Adrenal gland (tissue), 12 donors: Measurements from ENCODE around the gene FOXRED1. TPM values are rescaled to one million over a fixed set of nuclear protein-coding genes. Genes with fewer than 3 reads are reported as not detected.
"Not testable (repeated sequence)": the region's sequence is repeated elsewhere in the genome, so short reads cannot be mapped to it uniquely, and the experiment has no call there.

Experiments
- DNase-seq, 7 donors: peaks; one replicate each; pipeline ENCODE4 v3.0.0-alpha.2; 2019 to 2020
- H3K27ac ChIP-seq, 5 donors: fragments of 200-600 bp; sonication (generic) in 4 of 5; 1 replicate in 3 of 5; 2 replicates in 2 of 5; pipeline versions ENCODE4 v1.5.1 to v1.8.0; 2016 to 2020; ENCODE audit warnings: mild to moderate bottlenecking in 1 of 5
- H3K27me3 ChIP-seq: fragments of 200-600 bp; 2 replicates; pipeline ENCODE4 v1.8.0; 2021
- H3K36me3 ChIP-seq, 2 donors: fragments of 200-600 bp; replicated peaks in 1 of 2; 1 replicate in 1 of 2; 2 replicates in 1 of 2; pipeline versions ENCODE4 v1.5.1 to v1.8.0; 2018 to 2022
- H3K4me1 ChIP-seq, 2 donors: fragments of 200-600 bp; replicated peaks in 1 of 2; 1 replicate in 1 of 2; 2 replicates in 1 of 2; pipeline versions ENCODE4 v1.5.1 to v1.8.0; 2018 to 2021
- H3K4me3 ChIP-seq, 4 donors: fragments of 200-600 bp; sonication (generic) in 3 of 4; one replicate each; pipeline ENCODE4 v1.5.1; 2016 to 2018
- H3K9me3 ChIP-seq, 3 donors: fragments of 200-600 bp; sonication (generic) in 1 of 3; replicated peaks in 1 of 3; 1 replicate in 2 of 3; 2 replicates in 1 of 3; pipeline versions ENCODE4 v1.5.1 to v1.8.0; 2016 to 2021
- CTCF ChIP-seq, 6 experiments: fragments of 450-650 bp in 4 of 6; fragments of 200-600 bp in 2 of 6; sonication (generic) in 1 of 6; IDR thresholded peaks; 1 replicate in 5 of 6; 2 replicates in 1 of 6; pipeline versions ENCODE4 v1.5.1 to v1.8.0; 2016 to 2021; ENCODE audit warnings: antibody characterized with exemption in 6 of 6, mild to moderate bottlenecking in 2 of 6, moderate library complexity in 1 of 6
- POLR2A ChIP-seq, 2 donors: fragments of 450-650 bp; IDR thresholded peaks; one replicate each; pipeline ENCODE4 v1.6.1; 2017; ENCODE audit warnings: antibody characterized with exemption in 2 of 2, mild to moderate bottlenecking in 2 of 2, moderate library complexity in 1 of 2
- WGBS, 4 donors: extraction: QIAGEN DNeasy Blood & Tissue Kit in 2 of 4; methylation state at CpG; one replicate each; pipeline versions ENCODE4 v1.1.5 to v1.1.7; 2013 to 2017; 5-methylcytosine and 5-hydroxymethylcytosine counted together
- intact Hi-C, 2 donors: fragments of 100-400 bp; cut with DNase I; formaldehyde crosslinking; loops; one replicate each; pipeline versions ENCODE4 v1.14.1 to v1.15.0; 2022 to 2023
- polyA plus RNA-seq, 3 donors: library from polyadenylated mRNA; stranded (reverse); fragments of 200-250 nt in 2 of 3; fragments of 350-450 nt in 1 of 3; fragmentation: Illumina TruSeq in 1 of 3; extraction: RNeasy Lipid Tissue Mini Kit (QIAGEN cat#74804) in 1 of 3; gene quantifications; one replicate each; pipeline ENCODE4 v1.2.3, GENCODE V29; 2013 to 2014
- total RNA-seq, 9 donors: library from RNA; depleted of rRNA in 4 of 9; stranded (reverse); fragments of >200 nt in 4 of 9; fragments of 120-200 nt in 1 of 9; fragmentation: NEBNext Ultra II Directional in 1 of 9; extraction: Animal tissue kit (Norgen Biotek cat#: 25700) in 1 of 9; gene quantifications; one replicate each; pipeline versions ENCODE4 v1.1.0 to v1.2.4, GENCODE V29; 2013 to 2023
- donor health status: healthy with polysubstance abuse.
- donor health status: Bipolar disorder and iron deficiency.
- donor health status: DM: yes; HTN: yes; CAD: no.
- donor health status: DM: no; HTN: no; CAD: no.
- donor health status: DM: no; HTN: no; CAD: no.
- donor health status: DM: yes; HTN: yes; CAD: no.

Gene FOXRED1
- total and polyA plus RNA-seq, 12 donors = 7.2 to 55.3 (median 29.6) TPM

GRCh38 chr11:126254819-126255218 is 14.1 kb upstream of the FOXRED1 start:
- intact Hi-C loops = no loop called here
- H3K9me3 ChIP-seq = no peaks in the 10 kb centered on the region
- H3K36me3 ChIP-seq = peaks cover 0 to 3% of the 10 kb centered on the region in 2 donors
- H3K27ac ChIP-seq = no peak overlapping the region
- WGBS, 4 donors = 56 to 81% (median 72%) methylated on average over 1 of the region's 1 CpG
- H3K27me3 ChIP-seq = no peaks in the 10 kb centered on the region
- no peak overlapping the region for H3K4me3 ChIP-seq
- no peak for DNase-seq
- no peak for TF ChIP-seq POLR2A (IDR thresholded peaks at IDR 0.05)
- TF ChIP-seq CTCF (IDR thresholded peaks at IDR 0.05) = no peak
- H3K4me1 ChIP-seq = no peaks in the 10 kb centered on the region

GRCh38 chr11:126255507-126255906 is 13.4 kb upstream of the FOXRED1 start:
- intact Hi-C loops = not testable (repeated sequence)

GRCh38 chr11:126256216-126256615 is 12.7 kb upstream of the FOXRED1 start:
- TF ChIP-seq POLR2A (IDR thresholded peaks at IDR 0.05) (no peak), CTCF (IDR thresholded peaks at IDR 0.05) (no peak)
- no peak overlapping the region for H3K4me3 ChIP-seq
- H3K4me1 ChIP-seq = no peaks in the 10 kb centered on the region
- peaks cover 0 to 3% of the 10 kb centered on the region in 2 donors for H3K36me3 ChIP-seq
- H3K27ac ChIP-seq = no peak overlapping the region
- intact Hi-C loops = no loop called here
- no peaks in the 10 kb centered on the region for H3K27me3 ChIP-seq
- no peaks in the 10 kb centered on the region for H3K9me3 ChIP-seq
- 91 to 94% (median 93%) methylated on average over 4 of the region's 4 CpGs for WGBS, 4 donors
- no peak for DNase-seq

More at GRCh38 chr11:126255507-126255906, 13.4 kb upstream of the FOXRED1 start:
- not testable (repeated sequence) for H3K27ac ChIP-seq, H3K4me3 ChIP-seq, H3K36me3 ChIP-seq, H3K4me1 ChIP-seq, H3K27me3 ChIP-seq, DNase-seq, H3K9me3 ChIP-seq
- WGBS, 4 donors = 91 to 95% (median 93%) methylated on average over 5 of the region's 5 CpGs

GRCh38 chr11:126257144-126257543 is 11.8 kb upstream of the FOXRED1 start:
- no peak overlapping the region for H3K4me3 ChIP-seq
- H3K27me3 ChIP-seq = no peaks in the 10 kb centered on the region
- intact Hi-C loops = no loop called here
- H3K9me3 ChIP-seq = no peaks in the 10 kb centered on the region
- H3K4me1 ChIP-seq = no peaks in the 10 kb centered on the region
- DNase-seq = no peak
- H3K27ac ChIP-seq = no peak overlapping the region
- peaks cover 0 to 9% of the 10 kb centered on the region in 2 donors for H3K36me3 ChIP-seq
- WGBS, 4 donors = 86 to 98% (median 94%) methylated on average over 2 of the region's 2 CpGs
- TF ChIP-seq CTCF (IDR thresholded peaks at IDR 0.05) = no peak
- no peak for TF ChIP-seq POLR2A (IDR thresholded peaks at IDR 0.05)

GRCh38 chr11:126257764-126258163 is 11.2 kb upstream of the FOXRED1 start:
- 80 to 83% (median 82%) methylated on average over 2 of the region's 2 CpGs for WGBS, 4 donors
- no peaks in the 10 kb centered on the region for H3K4me1 ChIP-seq
- H3K27ac ChIP-seq = no peak overlapping the region
- no peak for DNase-seq
- peaks cover 0 to 16% of the 10 kb centered on the region in 2 donors for H3K36me3 ChIP-seq
- H3K4me3 ChIP-seq = no peak overlapping the region
- TF ChIP-seq CTCF (IDR thresholded peaks at IDR 0.05) = no peak
- no peaks in the 10 kb centered on the region for H3K9me3 ChIP-seq
- H3K27me3 ChIP-seq = no peaks in the 10 kb centered on the region
- intact Hi-C loops = no loop called here
